ENCODE measurements around the gene NPAT. TPM values are rescaled to one million over a fixed set of nuclear protein-coding genes. Genes with fewer than 3 reads are reported as not detected.

The NPAT gene
- total RNA-seq, 1 experiment from 2014 or later, result 11.0 TPM

DNA sequence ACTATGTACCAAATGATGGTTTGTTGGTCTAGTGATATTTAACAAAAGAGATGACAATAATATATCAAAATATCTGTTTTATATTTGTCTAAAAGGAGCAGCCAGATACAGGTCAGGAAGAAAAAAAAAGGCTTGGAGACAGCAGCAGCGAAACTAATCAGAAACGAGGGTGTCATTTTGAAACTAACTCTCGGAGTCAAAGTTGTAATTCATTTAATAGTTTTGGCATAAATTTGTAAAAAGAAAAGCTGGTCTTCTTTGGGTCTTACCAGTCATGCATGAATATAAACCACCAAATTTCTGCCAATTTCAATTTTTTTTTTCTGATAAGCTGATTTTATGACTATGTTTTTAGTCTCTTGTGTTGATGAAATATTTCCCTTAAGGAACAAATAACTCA is 25.5 kb downstream of the NPAT start:
- H3K4me1 Mint-ChIP-seq (ENCODE audit: insufficient read depth, unreplicated experiment), result peaks cover 23% of the 10 kb centered on the region
- no TSS peak for BruUV-seq (replicated peaks)
- intact Hi-C loops (cut with micrococcal nuclease), result no loop called here
- CTCF ChIA-PET, result no interaction called here
- POLR2A ChIA-PET, result interaction anchor here (0.8 to 1.0 kb wide), 2 partner anchors 9 to 25 kb away, joined by 3 to 4 read pairs; partner anchors contain the start of gene NPAT
- no peak overlapping the region for H3K4me3 Mint-ChIP-seq (ENCODE audit: unreplicated experiment)
- H3K27me3 Mint-ChIP-seq (ENCODE audit: insufficient read depth, unreplicated experiment), result no peaks in the 10 kb centered on the region
- H3K9me3 Mint-ChIP-seq (ENCODE audit: unreplicated experiment), result no peaks in the 10 kb centered on the region
- DNase-seq (ENCODE audit: unreplicated experiment), result no peak
- TF ChIP-seq, protein P1, sequence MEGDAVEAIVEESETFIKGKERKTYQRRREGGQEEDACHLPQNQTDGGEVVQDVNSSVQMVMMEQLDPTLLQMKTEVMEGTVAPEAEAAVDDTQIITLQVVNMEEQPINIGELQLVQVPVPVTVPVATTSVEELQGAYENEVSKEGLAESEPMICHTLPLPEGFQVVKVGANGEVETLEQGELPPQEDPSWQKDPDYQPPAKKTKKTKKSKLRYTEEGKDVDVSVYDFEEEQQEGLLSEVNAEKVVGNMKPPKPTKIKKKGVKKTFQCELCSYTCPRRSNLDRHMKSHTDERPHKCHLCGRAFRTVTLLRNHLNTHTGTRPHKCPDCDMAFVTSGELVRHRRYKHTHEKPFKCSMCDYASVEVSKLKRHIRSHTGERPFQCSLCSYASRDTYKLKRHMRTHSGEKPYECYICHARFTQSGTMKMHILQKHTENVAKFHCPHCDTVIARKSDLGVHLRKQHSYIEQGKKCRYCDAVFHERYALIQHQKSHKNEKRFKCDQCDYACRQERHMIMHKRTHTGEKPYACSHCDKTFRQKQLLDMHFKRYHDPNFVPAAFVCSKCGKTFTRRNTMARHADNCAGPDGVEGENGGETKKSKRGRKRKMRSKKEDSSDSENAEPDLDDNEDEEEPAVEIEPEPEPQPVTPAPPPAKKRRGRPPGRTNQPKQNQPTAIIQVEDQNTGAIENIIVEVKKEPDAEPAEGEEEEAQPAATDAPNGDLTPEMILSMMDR (IDR thresholded peaks at IDR 0.05; ENCODE audit: unreplicated experiment), result no peak
- peaks cover 47% of the 10 kb centered on the region for H3K36me3 Mint-ChIP-seq (ENCODE audit: insufficient read depth, unreplicated experiment)
- H3K27ac Mint-ChIP-seq (ENCODE audit: low read depth, unreplicated experiment), result no peak overlapping the region

DNA sequence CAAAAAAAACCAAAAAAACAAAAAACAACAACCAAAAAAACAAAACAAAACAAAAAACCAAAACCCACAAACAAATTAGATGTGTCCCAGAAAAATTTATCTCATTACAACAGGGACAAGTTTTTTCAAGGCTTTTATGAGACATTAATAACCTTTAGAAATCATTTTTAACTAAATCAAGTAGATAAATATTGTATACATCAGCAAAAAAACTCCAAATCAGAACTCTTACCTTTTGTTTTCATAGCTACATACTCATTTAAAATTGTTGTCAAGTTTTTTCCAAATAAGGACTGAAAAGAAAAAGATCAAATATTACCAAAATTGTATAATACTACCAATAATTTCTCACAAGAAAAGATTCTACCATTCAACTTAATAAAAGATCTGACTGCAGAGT is 28.7 kb downstream of the NPAT start:
- intact Hi-C loops (cut with micrococcal nuclease), result no loop called here
- Mint-ChIP-seq H3K4me3 (ENCODE audit: unreplicated experiment) (no peak overlapping the region), H3K27me3 (ENCODE audit: insufficient read depth, unreplicated experiment) (no peaks in the 10 kb centered on the region), H3K4me1 (ENCODE audit: insufficient read depth, unreplicated experiment) (peaks cover 3% of the 10 kb centered on the region), H3K36me3 (ENCODE audit: insufficient read depth, unreplicated experiment) (peaks cover 58% of the 10 kb centered on the region), H3K9me3 (ENCODE audit: unreplicated experiment) (no peaks in the 10 kb centered on the region), H3K27ac (ENCODE audit: low read depth, unreplicated experiment) (no peak overlapping the region)
- POLR2A ChIA-PET, result interaction anchor here (0.7 to 3.8 kb wide), 3 partner anchors 29 to 100 kb away, joined by 3 to 17 read pairs (median 4); partner anchors contain the start of genes ATM and NPAT
- no TSS peak for BruUV-seq (replicated peaks)
- CTCF ChIA-PET, result interaction anchor here (0.6 to 1.3 kb wide), 2 partner anchors 75 to 218 kb away, joined by 3 read pairs; no protein-coding TSS in a partner anchor
- DNase-seq (ENCODE audit: unreplicated experiment), result no peak
- TF ChIP-seq, protein P1 (IDR thresholded peaks at IDR 0.05; ENCODE audit: unreplicated experiment), result no peak

DNA sequence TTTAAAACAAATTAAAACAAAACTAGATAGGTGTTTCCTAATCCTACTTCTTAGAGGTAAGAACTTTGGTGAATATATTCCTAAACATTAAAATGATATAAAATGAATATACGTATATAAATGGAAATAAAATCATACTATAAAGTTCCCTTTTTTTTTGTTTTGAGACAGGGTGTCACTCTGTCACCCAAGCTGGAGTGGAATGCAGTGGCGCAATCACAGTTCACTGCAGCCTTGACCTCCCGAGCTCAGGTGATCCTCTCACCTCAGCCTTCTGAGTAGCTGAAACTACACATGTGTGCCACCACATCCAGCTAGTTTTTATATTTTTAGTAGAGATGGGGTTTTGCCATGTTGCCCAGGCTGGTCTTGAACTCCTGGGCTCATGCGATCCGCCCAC is 44.9 kb downstream of the NPAT start:
- CTCF ChIA-PET, result interaction anchor here (0.8 to 1.8 kb wide), 2 partner anchors 15 to 29 kb away, joined by 3 to 4 read pairs; no protein-coding TSS in a partner anchor
- POLR2A ChIA-PET, result interaction anchor here (0.5 to 1.0 kb wide), 2 partner anchors 21 to 319 kb away, joined by 3 read pairs; no protein-coding TSS in a partner anchor
- no peak overlapping the region for H3K27ac Mint-ChIP-seq (ENCODE audit: low read depth, unreplicated experiment)
- H3K27me3 Mint-ChIP-seq (ENCODE audit: insufficient read depth, unreplicated experiment), result no peaks in the 10 kb centered on the region
- no TSS peak for BruUV-seq (replicated peaks)
- no peak for DNase-seq (ENCODE audit: unreplicated experiment)
- TF ChIP-seq, protein P1 (IDR thresholded peaks at IDR 0.05; ENCODE audit: unreplicated experiment), result no peak
- no peaks in the 10 kb centered on the region for H3K9me3 Mint-ChIP-seq (ENCODE audit: unreplicated experiment)
- intact Hi-C loops (cut with micrococcal nuclease), result no loop called here
- H3K36me3 Mint-ChIP-seq (ENCODE audit: insufficient read depth, unreplicated experiment), result peaks cover 61% of the 10 kb centered on the region
- no peak overlapping the region for H3K4me3 Mint-ChIP-seq (ENCODE audit: unreplicated experiment)
- no peaks in the 10 kb centered on the region for H3K4me1 Mint-ChIP-seq (ENCODE audit: insufficient read depth, unreplicated experiment)

DNA sequence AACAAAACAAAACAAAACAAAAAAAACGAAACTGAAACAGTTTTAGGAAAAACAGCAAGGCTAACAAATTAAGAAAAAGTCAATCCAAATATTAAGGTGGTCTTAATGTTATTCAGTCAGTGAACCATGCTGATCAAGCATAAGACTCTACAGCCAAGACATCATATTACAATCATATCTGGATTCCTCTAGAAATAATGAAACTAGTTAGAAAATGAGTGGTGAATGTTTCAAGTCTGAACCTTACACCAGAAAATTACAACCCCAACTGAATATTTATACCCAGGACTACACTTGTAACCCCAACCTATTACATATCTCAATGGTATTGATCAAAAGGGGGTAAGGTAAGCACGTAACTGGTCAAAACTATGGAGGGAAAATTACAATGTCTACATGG is 52.3 kb downstream of the NPAT start:
- ChIA-PET CTCF (no interaction called here), POLR2A (no interaction called here)
- BruUV-seq (replicated peaks), result no TSS peak
- H3K27ac Mint-ChIP-seq (ENCODE audit: low read depth, unreplicated experiment), result no peak overlapping the region
- no peaks in the 10 kb centered on the region for H3K4me1 Mint-ChIP-seq (ENCODE audit: insufficient read depth, unreplicated experiment)
- intact Hi-C loops (cut with micrococcal nuclease), result no loop called here
- no peaks in the 10 kb centered on the region for H3K9me3 Mint-ChIP-seq (ENCODE audit: unreplicated experiment)
- no peaks in the 10 kb centered on the region for H3K27me3 Mint-ChIP-seq (ENCODE audit: insufficient read depth, unreplicated experiment)
- H3K4me3 Mint-ChIP-seq (ENCODE audit: unreplicated experiment), result no peak overlapping the region
- DNase-seq (ENCODE audit: unreplicated experiment), result no peak
- peaks cover 78% of the 10 kb centered on the region for H3K36me3 Mint-ChIP-seq (ENCODE audit: insufficient read depth, unreplicated experiment)
- TF ChIP-seq, protein P1 (IDR thresholded peaks at IDR 0.05; ENCODE audit: unreplicated experiment), result no peak
